Keratinocyte (primary cell): ENCODE results near the gene ARHGDIB.

Source experiments
- EZH2 ChIP-seq: IDR thresholded peaks from one replicate; pipeline ENCODE4 v1.6.1; 2012; ENCODE audit warnings: inconsistent platforms, mild to moderate bottlenecking, low read length, moderate library complexity
- TF ChIP-seq, protein P1 (sequence below), 3 experiments: IDR thresholded peaks in 1 of 3; conservative IDR thresholded peaks in 1 of 3; optimal IDR thresholded peaks in 1 of 3; 2 replicates in 2 of 3; 3 replicates in 1 of 3; pipeline versions ENCODE3 to v1.5.1; 2011; ENCODE audit warnings: low read length in 3 of 3, mild to moderate bottlenecking in 3 of 3, moderate library complexity in 2 of 3, control low read depth in 1 of 3, inconsistent platforms in 1 of 3; ENCODE audit not compliant: insufficient read depth in 2 of 3; ENCODE audit errors: extremely low read depth in 1 of 3

DNA sequence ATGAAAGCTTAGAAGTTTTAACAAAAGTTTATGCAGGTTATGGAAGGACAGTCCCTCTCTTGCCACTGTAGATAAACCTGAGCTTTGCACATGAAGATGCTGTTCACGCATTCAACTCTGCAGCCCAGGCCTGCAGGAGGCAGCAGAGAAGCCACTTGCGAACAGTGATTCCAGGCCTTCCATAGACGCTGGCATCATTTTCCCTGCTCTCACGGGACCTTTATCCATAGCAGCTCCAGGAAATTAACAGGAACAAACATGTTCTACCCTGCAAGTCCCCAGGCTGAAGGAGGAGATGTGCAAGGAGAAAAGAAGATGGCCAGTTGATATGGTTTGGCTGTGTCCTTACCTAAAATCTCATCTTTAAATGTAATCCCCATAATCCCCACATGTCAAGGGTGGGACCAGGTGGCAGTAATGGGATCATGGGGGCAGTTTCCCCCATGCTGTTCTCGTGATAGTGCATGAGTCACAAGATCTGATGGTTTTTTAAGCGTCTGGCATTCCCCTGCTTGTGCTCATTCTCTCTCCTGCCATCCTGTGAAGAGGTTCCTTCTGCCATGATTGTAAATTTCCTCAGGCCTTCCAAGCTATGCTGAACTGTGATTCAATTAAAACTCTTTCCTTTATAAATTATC lies 25.1 kb downstream of the ARHGDIB start:
- TF ChIP-seq, protein P1, sequence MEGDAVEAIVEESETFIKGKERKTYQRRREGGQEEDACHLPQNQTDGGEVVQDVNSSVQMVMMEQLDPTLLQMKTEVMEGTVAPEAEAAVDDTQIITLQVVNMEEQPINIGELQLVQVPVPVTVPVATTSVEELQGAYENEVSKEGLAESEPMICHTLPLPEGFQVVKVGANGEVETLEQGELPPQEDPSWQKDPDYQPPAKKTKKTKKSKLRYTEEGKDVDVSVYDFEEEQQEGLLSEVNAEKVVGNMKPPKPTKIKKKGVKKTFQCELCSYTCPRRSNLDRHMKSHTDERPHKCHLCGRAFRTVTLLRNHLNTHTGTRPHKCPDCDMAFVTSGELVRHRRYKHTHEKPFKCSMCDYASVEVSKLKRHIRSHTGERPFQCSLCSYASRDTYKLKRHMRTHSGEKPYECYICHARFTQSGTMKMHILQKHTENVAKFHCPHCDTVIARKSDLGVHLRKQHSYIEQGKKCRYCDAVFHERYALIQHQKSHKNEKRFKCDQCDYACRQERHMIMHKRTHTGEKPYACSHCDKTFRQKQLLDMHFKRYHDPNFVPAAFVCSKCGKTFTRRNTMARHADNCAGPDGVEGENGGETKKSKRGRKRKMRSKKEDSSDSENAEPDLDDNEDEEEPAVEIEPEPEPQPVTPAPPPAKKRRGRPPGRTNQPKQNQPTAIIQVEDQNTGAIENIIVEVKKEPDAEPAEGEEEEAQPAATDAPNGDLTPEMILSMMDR (optimal IDR thresholded peaks at IDR 0.05 in 1 of 3, IDR thresholded peaks at IDR 0.05 in 1 of 3, conservative IDR thresholded peaks at IDR 0.05 in 1 of 3; ENCODE audit: extremely low read depth in 1 of 3, insufficient read depth in 2 of 3, low read length in 3 of 3), result peak; percentile 54 to 74 (median 65)
- no peak for TF ChIP-seq EZH2
